SK-N-SH treated with all-trans-retinoic acid at 6 μM for 48 hours (cell line): ENCODE results near the gene ATP11A.

Experiments
- ATAC-seq: fragments of 200-7000 bp; cut with Tn5 transposase; 3 replicates; pipeline ENCODE4 v1.9.1; 2020; ENCODE audit warnings: mild to moderate bottlenecking, moderate library complexity
- ARNTL ChIP-seq: fragments of 450-650 bp; formaldehyde crosslinking; IDR thresholded peaks from 2 replicates; pipeline ENCODE4 v1.5.0; 2020; ENCODE audit warnings: low read depth, mild to moderate bottlenecking, moderate library complexity, borderline replicate concordance
- BACH2 ChIP-seq: fragments of 250-450 bp; sonication (Bioruptor Pico); IDR thresholded peaks from 2 replicates; pipeline ENCODE4 v1.9.0; 2021; ENCODE audit warnings: mild to moderate bottlenecking, borderline replicate concordance
- CSDC2 ChIP-seq: fragments of 250-450 bp; sonication (Bioruptor Pico); IDR thresholded peaks from 2 replicates; pipeline ENCODE4 v1.5.0; 2020; ENCODE audit warnings: mild to moderate bottlenecking, moderate library complexity
- ESRRG ChIP-seq: fragments of 250-450 bp; sonication (Bioruptor Pico); IDR thresholded peaks from 2 replicates; pipeline ENCODE4 v1.6.1; 2021; ENCODE audit warnings: mild to moderate bottlenecking
- GLIS3 ChIP-seq: fragments of 250-450 bp; sonication (Bioruptor Pico); IDR thresholded peaks from 2 replicates; pipeline ENCODE4 v1.5.0; 2020; ENCODE audit warnings: mild to moderate bottlenecking, moderate library complexity
- PPARA ChIP-seq: fragments of 250-450 bp; sonication (Bioruptor Pico); IDR thresholded peaks from 2 replicates; pipeline ENCODE4 v1.5.0; 2020; ENCODE audit warnings: mild to moderate bottlenecking, borderline replicate concordance
- RARB ChIP-seq: fragments of 250-450 bp; sonication (Bioruptor Pico); IDR thresholded peaks from 2 replicates; pipeline ENCODE4 v1.8.0; 2021; ENCODE audit warnings: mild to moderate bottlenecking, moderate library complexity
- SNAI2 ChIP-seq: fragments of 250-450 bp; sonication (Bioruptor Pico); IDR thresholded peaks from 2 replicates; pipeline ENCODE4 v1.5.0; 2020; ENCODE audit warnings: mild to moderate bottlenecking, moderate library complexity
- TCF4 ChIP-seq: fragments of 250-450 bp; sonication (Bioruptor Pico); IDR thresholded peaks from 2 replicates; pipeline ENCODE4 v1.8.0; 2021; ENCODE audit warnings: mild to moderate bottlenecking, moderate library complexity, borderline replicate concordance
- TOX ChIP-seq: fragments of 250-450 bp; sonication (Bioruptor Pico); IDR thresholded peaks from 2 replicates; pipeline ENCODE4 v1.8.0; 2021; ENCODE audit warnings: mild to moderate bottlenecking, moderate library complexity, borderline replicate concordance
- TSHZ2 ChIP-seq: fragments of 250-450 bp; sonication (Bioruptor Pico); IDR thresholded peaks from 2 replicates; pipeline ENCODE4 v1.5.0; 2020; ENCODE audit warnings: mild to moderate bottlenecking, moderate library complexity
- ZC3H10 ChIP-seq: fragments of 250-450 bp; sonication (Bioruptor Pico); IDR thresholded peaks from 2 replicates; pipeline ENCODE4 v1.5.1; 2021; ENCODE audit warnings: mild to moderate bottlenecking, moderate library complexity
- ZFP3 ChIP-seq: fragments of 250-450 bp; sonication (Bioruptor Pico); IDR thresholded peaks from 2 replicates; pipeline ENCODE4 v1.5.0; 2020; ENCODE audit warnings: mild to moderate bottlenecking, moderate library complexity
- ZNF565 ChIP-seq: fragments of 450-650 bp; formaldehyde crosslinking; conservative IDR thresholded peaks from 2 replicates; pipeline ENCODE4 v1.5.0; 2020; ENCODE audit warnings: low read depth, mild to moderate bottlenecking, moderate library complexity
- ZNF70 ChIP-seq: fragments of 450-650 bp; formaldehyde crosslinking; IDR thresholded peaks from 2 replicates; pipeline ENCODE4 v1.5.0; 2020; ENCODE audit warnings: mild to moderate bottlenecking, moderate library complexity
- ZNF8 ChIP-seq: fragments of 450-650 bp; formaldehyde crosslinking; IDR thresholded peaks from 2 replicates; pipeline ENCODE4 v1.5.0; 2020; ENCODE audit warnings: mild to moderate bottlenecking, moderate library complexity
- TF ChIP-seq, protein P1 (sequence below): fragments of 250-450 bp; sonication (Bioruptor Pico); IDR thresholded peaks from 2 replicates; pipeline ENCODE4 v1.8.0; 2020; ENCODE audit warnings: mild to moderate bottlenecking, moderate library complexity, borderline replicate concordance
- TF ChIP-seq, protein P2 (sequence below): fragments of 250-450 bp; sonication (Bioruptor Pico); IDR thresholded peaks from 2 replicates; pipeline ENCODE4 v1.8.0; 2021; ENCODE audit warnings: low read depth, mild to moderate bottlenecking, moderate library complexity, borderline replicate concordance
- TF ChIP-seq, protein P3 (sequence below): fragments of 250-450 bp; sonication (Bioruptor Pico); IDR thresholded peaks from 2 replicates; pipeline ENCODE4 v1.5.1; 2021; ENCODE audit warnings: mild to moderate bottlenecking, moderate library complexity

ATP11A gene

GRCh38 chr13:112843392-112844111, 153.7 kb downstream of the ATP11A start (continued):
- TF ChIP-seq TSHZ2 (no peak), ZC3H10 (CRISPR knock-in tag) (no peak)

DNA sequence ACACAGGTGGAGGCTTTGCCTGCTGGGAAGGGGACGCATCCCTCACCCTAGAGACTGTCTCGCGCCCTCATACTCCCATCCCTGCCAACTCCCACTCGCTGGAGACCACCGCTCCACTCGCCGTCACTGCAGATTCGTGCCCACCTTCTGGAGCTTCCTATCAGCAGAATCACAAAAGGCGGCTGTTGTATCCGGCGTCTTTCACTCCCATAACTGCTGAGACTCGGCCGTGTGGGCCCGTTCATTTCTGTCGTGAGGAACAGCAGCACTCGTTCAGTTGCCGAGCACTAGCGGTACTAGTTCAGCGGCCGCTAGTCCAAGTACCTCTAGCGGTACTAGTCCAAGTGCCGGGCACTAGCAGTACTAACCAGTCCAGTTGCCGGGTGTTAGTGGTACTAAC, 154.6 kb downstream of the ATP11A start:
- TF ChIP-seq SNAI2 (CRISPR knock-in tag) (no peak), ZNF8 (CRISPR knock-in tag) (no peak), ZNF70 (CRISPR knock-in tag) (no peak), CSDC2 (CRISPR knock-in tag) (no peak), ZFP3 (CRISPR knock-in tag) (no peak), ZC3H10 (CRISPR knock-in tag) (no peak), ESRRG (CRISPR knock-in tag) (no peak)
- TF ChIP-seq, protein P1, sequence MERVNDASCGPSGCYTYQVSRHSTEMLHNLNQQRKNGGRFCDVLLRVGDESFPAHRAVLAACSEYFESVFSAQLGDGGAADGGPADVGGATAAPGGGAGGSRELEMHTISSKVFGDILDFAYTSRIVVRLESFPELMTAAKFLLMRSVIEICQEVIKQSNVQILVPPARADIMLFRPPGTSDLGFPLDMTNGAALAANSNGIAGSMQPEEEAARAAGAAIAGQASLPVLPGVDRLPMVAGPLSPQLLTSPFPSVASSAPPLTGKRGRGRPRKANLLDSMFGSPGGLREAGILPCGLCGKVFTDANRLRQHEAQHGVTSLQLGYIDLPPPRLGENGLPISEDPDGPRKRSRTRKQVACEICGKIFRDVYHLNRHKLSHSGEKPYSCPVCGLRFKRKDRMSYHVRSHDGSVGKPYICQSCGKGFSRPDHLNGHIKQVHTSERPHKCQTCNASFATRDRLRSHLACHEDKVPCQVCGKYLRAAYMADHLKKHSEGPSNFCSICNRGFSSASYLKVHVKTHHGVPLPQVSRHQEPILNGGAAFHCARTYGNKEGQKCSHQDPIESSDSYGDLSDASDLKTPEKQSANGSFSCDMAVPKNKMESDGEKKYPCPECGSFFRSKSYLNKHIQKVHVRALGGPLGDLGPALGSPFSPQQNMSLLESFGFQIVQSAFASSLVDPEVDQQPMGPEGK (CRISPR knock-in tag), result no peak
- TF ChIP-seq, protein P2, sequence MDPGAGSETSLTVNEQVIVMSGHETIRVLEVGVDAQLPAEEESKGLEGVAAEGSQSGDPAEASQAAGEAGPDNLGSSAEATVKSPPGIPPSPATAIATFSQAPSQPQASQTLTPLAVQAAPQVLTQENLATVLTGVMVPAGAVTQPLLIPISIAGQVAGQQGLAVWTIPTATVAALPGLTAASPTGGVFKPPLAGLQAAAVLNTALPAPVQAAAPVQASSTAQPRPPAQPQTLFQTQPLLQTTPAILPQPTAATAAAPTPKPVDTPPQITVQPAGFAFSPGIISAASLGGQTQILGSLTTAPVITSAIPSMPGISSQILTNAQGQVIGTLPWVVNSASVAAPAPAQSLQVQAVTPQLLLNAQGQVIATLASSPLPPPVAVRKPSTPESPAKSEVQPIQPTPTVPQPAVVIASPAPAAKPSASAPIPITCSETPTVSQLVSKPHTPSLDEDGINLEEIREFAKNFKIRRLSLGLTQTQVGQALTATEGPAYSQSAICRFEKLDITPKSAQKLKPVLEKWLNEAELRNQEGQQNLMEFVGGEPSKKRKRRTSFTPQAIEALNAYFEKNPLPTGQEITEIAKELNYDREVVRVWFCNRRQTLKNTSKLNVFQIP (CRISPR knock-in tag), result no peak
- no peak for ATAC-seq

DNA sequence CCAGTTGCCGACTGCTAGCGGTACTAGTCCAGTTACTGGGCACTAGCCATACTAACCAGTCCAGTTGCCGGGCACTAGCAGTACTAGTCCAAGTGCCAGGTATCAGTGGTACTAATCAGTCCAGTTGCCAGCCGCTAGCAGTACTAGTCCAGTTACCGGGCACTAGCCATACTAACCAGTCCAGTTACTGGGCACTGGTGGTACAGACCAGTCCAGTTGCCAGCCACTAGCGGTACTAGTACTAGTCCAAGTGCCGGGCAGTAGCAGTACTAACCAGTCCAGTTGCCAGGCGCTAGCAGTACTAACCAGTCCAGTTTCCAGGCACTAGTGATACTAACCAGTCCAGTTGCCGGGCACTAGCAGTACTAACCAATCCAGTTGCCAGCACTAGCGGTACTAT, 155.0 kb downstream of the ATP11A start:
- TF ChIP-seq, protein P3, sequence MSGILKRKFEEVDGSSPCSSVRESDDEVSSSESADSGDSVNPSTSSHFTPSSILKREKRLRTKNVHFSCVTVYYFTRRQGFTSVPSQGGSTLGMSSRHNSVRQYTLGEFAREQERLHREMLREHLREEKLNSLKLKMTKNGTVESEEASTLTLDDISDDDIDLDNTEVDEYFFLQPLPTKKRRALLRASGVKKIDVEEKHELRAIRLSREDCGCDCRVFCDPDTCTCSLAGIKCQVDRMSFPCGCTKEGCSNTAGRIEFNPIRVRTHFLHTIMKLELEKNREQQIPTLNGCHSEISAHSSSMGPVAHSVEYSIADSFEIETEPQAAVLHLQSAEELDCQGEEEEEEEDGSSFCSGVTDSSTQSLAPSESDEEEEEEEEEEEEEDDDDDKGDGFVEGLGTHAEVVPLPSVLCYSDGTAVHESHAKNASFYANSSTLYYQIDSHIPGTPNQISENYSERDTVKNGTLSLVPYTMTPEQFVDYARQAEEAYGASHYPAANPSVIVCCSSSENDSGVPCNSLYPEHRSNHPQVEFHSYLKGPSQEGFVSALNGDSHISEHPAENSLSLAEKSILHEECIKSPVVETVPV (CRISPR knock-in tag), result no peak
- no peak for TF ChIP-seq SNAI2 (CRISPR knock-in tag)
- TF ChIP-seq ZFP3 (CRISPR knock-in tag), result no peak
- TF ChIP-seq ZNF8 (CRISPR knock-in tag), result no peak
- TF ChIP-seq ARNTL (CRISPR knock-in tag), result no peak
- no peak for TF ChIP-seq GLIS3 (CRISPR knock-in tag)
- no peak for TF ChIP-seq ZNF565
- TF ChIP-seq, protein P1 (CRISPR knock-in tag), result no peak
- no peak for TF ChIP-seq RARB (CRISPR knock-in tag)
- TF ChIP-seq ESRRG (CRISPR knock-in tag), result no peak
- TF ChIP-seq TCF4 (CRISPR knock-in tag), result no peak
- no peak for TF ChIP-seq ZC3H10 (CRISPR knock-in tag)
- no peak for TF ChIP-seq CSDC2 (CRISPR knock-in tag)
- TF ChIP-seq BACH2 (CRISPR knock-in tag), result no peak
- TF ChIP-seq TSHZ2, result no peak
- no peak for TF ChIP-seq PPARA (CRISPR knock-in tag)
- TF ChIP-seq TOX (CRISPR knock-in tag), result no peak

More for the DNA sequence above, 155.0 kb downstream of the ATP11A start:
- ATAC-seq, result no peak
